SK-N-SH treated with all-trans-retinoic acid at 6 μM for 48 hours (cell line): ENCODE data around the gene ATP5F1D.

Source experiments
- ATAC-seq: fragments of 200-7000 bp; cut with Tn5 transposase; 3 replicates; pipeline ENCODE4 v1.9.1; 2020; ENCODE audit warnings: mild to moderate bottlenecking, moderate library complexity
- BACH2 ChIP-seq: fragments of 250-450 bp; sonication (Bioruptor Pico); IDR thresholded peaks from 2 replicates; pipeline ENCODE4 v1.9.0; 2021; ENCODE audit warnings: mild to moderate bottlenecking, borderline replicate concordance
- CSDC2 ChIP-seq: fragments of 250-450 bp; sonication (Bioruptor Pico); IDR thresholded peaks from 2 replicates; pipeline ENCODE4 v1.5.0; 2020; ENCODE audit warnings: mild to moderate bottlenecking, moderate library complexity
- ESRRG ChIP-seq: fragments of 250-450 bp; sonication (Bioruptor Pico); IDR thresholded peaks from 2 replicates; pipeline ENCODE4 v1.6.1; 2021; ENCODE audit warnings: mild to moderate bottlenecking
- GLIS3 ChIP-seq: fragments of 250-450 bp; sonication (Bioruptor Pico); IDR thresholded peaks from 2 replicates; pipeline ENCODE4 v1.5.0; 2020; ENCODE audit warnings: mild to moderate bottlenecking, moderate library complexity
- ISL1 ChIP-seq: fragments of 250-450 bp; sonication (Bioruptor Pico); IDR thresholded peaks from 2 replicates; pipeline ENCODE4 v2.1.2; 2022; ENCODE audit warnings: mild to moderate bottlenecking, moderate library complexity
- OSR1 ChIP-seq: fragments of 250-450 bp; sonication (Bioruptor Pico); IDR thresholded peaks from 2 replicates; pipeline ENCODE4 v1.8.0; 2022; ENCODE audit warnings: moderate library complexity, mild to moderate bottlenecking, inconsistent platforms
- PATZ1 ChIP-seq: fragments of 250-450 bp; sonication (Bioruptor Pico); IDR thresholded peaks from 2 replicates; pipeline ENCODE4 v1.8.0; 2020; ENCODE audit warnings: mild to moderate bottlenecking, moderate library complexity, borderline replicate concordance
- PPARA ChIP-seq: fragments of 250-450 bp; sonication (Bioruptor Pico); IDR thresholded peaks from 2 replicates; pipeline ENCODE4 v1.5.0; 2020; ENCODE audit warnings: mild to moderate bottlenecking, borderline replicate concordance
- RARB ChIP-seq: fragments of 250-450 bp; sonication (Bioruptor Pico); IDR thresholded peaks from 2 replicates; pipeline ENCODE4 v1.8.0; 2021; ENCODE audit warnings: mild to moderate bottlenecking, moderate library complexity
- SNAI2 ChIP-seq: fragments of 250-450 bp; sonication (Bioruptor Pico); IDR thresholded peaks from 2 replicates; pipeline ENCODE4 v1.5.0; 2020; ENCODE audit warnings: mild to moderate bottlenecking, moderate library complexity
- TCF4 ChIP-seq: fragments of 250-450 bp; sonication (Bioruptor Pico); IDR thresholded peaks from 2 replicates; pipeline ENCODE4 v1.8.0; 2021; ENCODE audit warnings: mild to moderate bottlenecking, moderate library complexity, borderline replicate concordance
- ZC3H10 ChIP-seq: fragments of 250-450 bp; sonication (Bioruptor Pico); IDR thresholded peaks from 2 replicates; pipeline ENCODE4 v1.5.1; 2021; ENCODE audit warnings: mild to moderate bottlenecking, moderate library complexity
- ZNF565 ChIP-seq: fragments of 450-650 bp; formaldehyde crosslinking; conservative IDR thresholded peaks from 2 replicates; pipeline ENCODE4 v1.5.0; 2020; ENCODE audit warnings: low read depth, mild to moderate bottlenecking, moderate library complexity
- ZNF70 ChIP-seq: fragments of 450-650 bp; formaldehyde crosslinking; IDR thresholded peaks from 2 replicates; pipeline ENCODE4 v1.5.0; 2020; ENCODE audit warnings: mild to moderate bottlenecking, moderate library complexity
- ZNF8 ChIP-seq: fragments of 450-650 bp; formaldehyde crosslinking; IDR thresholded peaks from 2 replicates; pipeline ENCODE4 v1.5.0; 2020; ENCODE audit warnings: mild to moderate bottlenecking, moderate library complexity
- TF ChIP-seq, protein P1 (sequence below): fragments of 250-450 bp; sonication (Bioruptor Pico); IDR thresholded peaks from 2 replicates; pipeline ENCODE4 v1.5.1; 2020; ENCODE audit warnings: low read depth, mild to moderate bottlenecking, moderate library complexity
- TF ChIP-seq, protein P2 (sequence below): fragments of 250-450 bp; sonication (Bioruptor Pico); IDR thresholded peaks from 2 replicates; pipeline ENCODE4 v1.5.0; 2020; ENCODE audit warnings: mild to moderate bottlenecking, moderate library complexity
- TF ChIP-seq, protein P3 (sequence below): fragments of 250-450 bp; sonication (Bioruptor Pico); IDR thresholded peaks from 2 replicates; pipeline ENCODE4 v1.8.0; 2021; ENCODE audit warnings: low read depth, mild to moderate bottlenecking, moderate library complexity, borderline replicate concordance

The ATP5F1D gene

DNA sequence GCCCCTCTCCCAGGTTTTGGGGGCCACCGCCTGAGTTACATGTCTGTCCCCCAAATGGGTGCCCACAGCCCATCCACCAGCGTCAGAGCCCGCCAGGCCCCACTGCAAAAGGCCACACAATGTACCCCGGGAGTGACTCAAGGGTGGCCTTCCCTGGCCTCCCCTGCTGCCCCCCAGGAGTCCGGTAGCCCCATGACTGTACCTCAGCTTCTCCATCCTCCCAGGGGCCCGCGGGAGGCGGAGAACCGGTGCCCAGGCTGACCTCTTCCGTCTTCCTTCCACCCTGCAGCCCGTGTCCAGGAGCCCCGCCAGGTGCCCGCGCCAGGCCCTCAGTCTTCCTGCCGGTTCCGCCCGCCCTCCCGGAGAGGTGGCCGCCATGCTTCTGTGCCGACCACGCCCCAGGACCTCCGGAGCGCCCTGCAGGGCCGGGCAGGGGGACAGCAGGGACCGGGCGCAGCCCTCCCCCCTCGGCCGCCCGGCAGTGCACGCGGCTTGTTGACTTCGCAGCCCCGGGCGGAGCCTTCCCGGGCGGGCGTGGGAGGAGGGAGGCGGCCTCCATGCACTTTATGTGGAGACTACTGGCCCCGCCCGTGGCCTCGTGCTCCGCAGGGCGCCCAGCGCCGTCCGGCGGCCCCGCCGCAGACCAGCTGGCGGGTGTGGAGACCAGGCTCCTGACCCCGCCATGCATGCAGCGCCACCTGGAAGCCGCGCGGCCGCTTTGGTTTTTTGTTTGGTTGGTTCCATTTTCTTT is 14.1 kb upstream of the ATP5F1D start:
- no peak for ATAC-seq
- TF ChIP-seq, protein P1, sequence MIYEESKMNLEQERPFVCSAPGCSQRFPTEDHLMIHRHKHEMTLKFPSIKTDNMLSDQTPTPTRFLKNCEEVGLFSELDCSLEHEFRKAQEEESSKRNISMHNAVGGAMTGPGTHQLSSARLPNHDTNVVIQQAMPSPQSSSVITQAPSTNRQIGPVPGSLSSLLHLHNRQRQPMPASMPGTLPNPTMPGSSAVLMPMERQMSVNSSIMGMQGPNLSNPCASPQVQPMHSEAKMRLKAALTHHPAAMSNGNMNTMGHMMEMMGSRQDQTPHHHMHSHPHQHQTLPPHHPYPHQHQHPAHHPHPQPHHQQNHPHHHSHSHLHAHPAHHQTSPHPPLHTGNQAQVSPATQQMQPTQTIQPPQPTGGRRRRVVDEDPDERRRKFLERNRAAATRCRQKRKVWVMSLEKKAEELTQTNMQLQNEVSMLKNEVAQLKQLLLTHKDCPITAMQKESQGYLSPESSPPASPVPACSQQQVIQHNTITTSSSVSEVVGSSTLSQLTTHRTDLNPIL (CRISPR knock-in tag) = no peak
- TF ChIP-seq OSR1 (CRISPR knock-in tag) (no peak), ESRRG (CRISPR knock-in tag) (no peak)

DNA sequence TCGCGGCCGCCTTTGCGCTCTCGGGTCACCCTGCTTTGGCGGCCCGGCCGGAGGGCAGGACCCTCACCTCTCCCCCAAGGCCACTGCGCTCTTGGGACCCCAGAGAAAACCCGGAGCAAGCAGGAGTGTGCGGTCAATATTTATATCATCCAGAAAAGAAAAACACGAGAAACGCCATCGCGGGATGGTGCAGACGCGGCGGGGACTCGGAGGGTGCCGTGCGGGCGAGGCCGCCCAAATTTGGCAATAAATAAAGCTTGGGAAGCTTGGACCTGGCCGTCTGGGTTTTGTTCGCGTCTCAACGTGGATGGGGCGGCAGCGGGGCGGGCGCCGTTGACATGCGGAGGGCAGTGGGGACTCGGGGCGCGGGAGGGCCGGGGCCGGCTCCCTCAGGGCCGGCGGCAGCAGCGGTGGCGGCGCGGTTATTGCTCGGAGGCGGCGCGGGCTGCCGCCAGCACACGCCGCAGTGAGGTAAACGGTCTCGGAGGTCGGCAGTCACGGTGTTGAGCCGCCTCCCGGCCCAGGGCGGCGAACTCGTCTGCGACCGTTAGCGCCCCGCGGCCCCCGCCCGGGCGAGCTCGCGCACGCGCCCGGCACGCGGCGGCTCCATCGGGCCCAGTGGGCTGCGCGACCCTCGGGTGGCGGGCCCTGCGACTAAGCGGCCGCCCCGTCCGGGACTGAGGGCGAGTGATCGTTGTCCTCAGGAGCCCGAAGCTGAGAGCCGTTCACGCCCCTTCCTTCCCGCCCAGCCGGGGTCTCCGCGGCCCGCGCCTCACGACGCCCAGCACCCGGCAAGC is 13.2 kb upstream of the ATP5F1D start:
- no peak for ATAC-seq
- TF ChIP-seq PATZ1 = no peak
- TF ChIP-seq ZNF565 (CRISPR knock-in tag) = no peak
- TF ChIP-seq BACH2 (CRISPR knock-in tag) = no peak
- no peak for TF ChIP-seq CSDC2 (CRISPR knock-in tag)
- TF ChIP-seq ZC3H10 (CRISPR knock-in tag) = no peak

DNA sequence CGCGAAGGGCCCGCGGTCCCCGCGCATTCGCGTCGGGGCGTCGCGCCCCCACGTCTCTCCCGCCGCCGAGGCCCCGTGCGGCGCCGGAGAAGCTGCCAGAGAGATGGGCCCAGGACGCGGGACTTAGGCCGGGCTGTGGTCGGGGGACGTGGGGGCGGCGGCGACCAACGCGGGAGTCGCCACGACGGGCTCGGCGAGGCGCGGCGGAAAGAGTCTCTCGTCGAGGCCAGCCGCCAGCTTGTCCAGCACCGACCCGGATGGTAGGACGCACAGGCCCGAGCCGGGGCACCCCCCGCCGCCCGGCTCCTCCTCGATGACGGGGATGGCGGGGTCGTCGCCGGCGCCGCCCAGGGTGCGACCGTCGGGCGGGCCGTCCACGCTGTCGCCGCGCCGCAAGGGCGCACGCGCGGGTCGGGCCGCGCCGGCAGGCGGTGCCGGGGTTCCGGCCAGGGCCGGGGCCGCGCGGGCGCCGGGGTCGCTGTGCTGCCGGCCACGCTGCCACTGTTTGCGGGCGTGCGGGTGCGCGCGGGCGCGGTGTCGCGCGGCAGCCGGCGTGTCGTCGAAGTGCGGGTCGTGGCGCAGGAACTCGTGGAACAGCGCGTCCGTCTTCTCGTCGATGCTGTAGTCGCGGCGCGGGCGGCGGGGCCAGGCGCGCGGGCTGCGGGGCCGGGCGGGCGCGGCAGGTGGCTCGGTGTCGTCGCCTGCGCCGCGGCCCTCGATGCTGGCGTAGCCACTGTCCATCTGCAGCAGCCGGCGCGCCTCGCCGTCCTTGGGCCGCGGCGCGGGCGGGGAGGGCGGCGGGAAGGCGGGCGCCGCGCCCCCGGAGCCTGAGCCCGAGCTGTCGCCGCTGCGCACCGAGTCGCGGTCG is 12.3 kb upstream of the ATP5F1D start:
- no peak for ATAC-seq
- TF ChIP-seq CSDC2 (CRISPR knock-in tag) = no peak
- no peak for TF ChIP-seq OSR1 (CRISPR knock-in tag)
- TF ChIP-seq, protein P2, sequence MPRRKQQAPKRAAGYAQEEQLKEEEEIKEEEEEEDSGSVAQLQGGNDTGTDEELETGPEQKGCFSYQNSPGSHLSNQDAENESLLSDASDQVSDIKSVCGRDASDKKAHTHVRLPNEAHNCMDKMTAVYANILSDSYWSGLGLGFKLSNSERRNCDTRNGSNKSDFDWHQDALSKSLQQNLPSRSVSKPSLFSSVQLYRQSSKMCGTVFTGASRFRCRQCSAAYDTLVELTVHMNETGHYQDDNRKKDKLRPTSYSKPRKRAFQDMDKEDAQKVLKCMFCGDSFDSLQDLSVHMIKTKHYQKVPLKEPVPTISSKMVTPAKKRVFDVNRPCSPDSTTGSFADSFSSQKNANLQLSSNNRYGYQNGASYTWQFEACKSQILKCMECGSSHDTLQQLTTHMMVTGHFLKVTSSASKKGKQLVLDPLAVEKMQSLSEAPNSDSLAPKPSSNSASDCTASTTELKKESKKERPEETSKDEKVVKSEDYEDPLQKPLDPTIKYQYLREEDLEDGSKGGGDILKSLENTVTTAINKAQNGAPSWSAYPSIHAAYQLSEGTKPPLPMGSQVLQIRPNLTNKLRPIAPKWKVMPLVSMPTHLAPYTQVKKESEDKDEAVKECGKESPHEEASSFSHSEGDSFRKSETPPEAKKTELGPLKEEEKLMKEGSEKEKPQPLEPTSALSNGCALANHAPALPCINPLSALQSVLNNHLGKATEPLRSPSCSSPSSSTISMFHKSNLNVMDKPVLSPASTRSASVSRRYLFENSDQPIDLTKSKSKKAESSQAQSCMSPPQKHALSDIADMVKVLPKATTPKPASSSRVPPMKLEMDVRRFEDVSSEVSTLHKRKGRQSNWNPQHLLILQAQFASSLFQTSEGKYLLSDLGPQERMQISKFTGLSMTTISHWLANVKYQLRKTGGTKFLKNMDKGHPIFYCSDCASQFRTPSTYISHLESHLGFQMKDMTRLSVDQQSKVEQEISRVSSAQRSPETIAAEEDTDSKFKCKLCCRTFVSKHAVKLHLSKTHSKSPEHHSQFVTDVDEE (CRISPR knock-in tag) = no peak
- no peak for TF ChIP-seq PATZ1
- no peak for TF ChIP-seq ISL1 (CRISPR knock-in tag)
- TF ChIP-seq RARB (CRISPR knock-in tag) = no peak
- no peak for TF ChIP-seq ZNF8
- no peak for TF ChIP-seq TCF4
- TF ChIP-seq ESRRG (CRISPR knock-in tag) = no peak
- TF ChIP-seq PPARA (CRISPR knock-in tag) = no peak
- no peak for TF ChIP-seq ZNF565 (CRISPR knock-in tag)
- TF ChIP-seq, protein P3, sequence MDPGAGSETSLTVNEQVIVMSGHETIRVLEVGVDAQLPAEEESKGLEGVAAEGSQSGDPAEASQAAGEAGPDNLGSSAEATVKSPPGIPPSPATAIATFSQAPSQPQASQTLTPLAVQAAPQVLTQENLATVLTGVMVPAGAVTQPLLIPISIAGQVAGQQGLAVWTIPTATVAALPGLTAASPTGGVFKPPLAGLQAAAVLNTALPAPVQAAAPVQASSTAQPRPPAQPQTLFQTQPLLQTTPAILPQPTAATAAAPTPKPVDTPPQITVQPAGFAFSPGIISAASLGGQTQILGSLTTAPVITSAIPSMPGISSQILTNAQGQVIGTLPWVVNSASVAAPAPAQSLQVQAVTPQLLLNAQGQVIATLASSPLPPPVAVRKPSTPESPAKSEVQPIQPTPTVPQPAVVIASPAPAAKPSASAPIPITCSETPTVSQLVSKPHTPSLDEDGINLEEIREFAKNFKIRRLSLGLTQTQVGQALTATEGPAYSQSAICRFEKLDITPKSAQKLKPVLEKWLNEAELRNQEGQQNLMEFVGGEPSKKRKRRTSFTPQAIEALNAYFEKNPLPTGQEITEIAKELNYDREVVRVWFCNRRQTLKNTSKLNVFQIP = no peak
- TF ChIP-seq ZNF70 (CRISPR knock-in tag) = no peak
- TF ChIP-seq SNAI2 = no peak
- TF ChIP-seq GLIS3 (CRISPR knock-in tag) = no peak
